ENCODE measurements around the gene RILPL1.

Gene RILPL1

GRCh38 chr12:123530668-123531067 is 2.9 kb downstream of the RILPL1 start:
- peak; percentile 33 for FAIRE-seq
- DNase-seq (ENCODE audit: insufficient read length, low spot score), result no peak
- TF ChIP-seq PAX5 (IDR thresholded peaks at IDR 0.05; ENCODE audit: insufficient read depth, low read length, severe bottlenecking) (no peak), POLR2AphosphoS5 (IDR thresholded peaks at IDR 0.05; ENCODE audit: low read depth, low read length) (no peak), POLR2A (IDR thresholded peaks at IDR 0.05; ENCODE audit: low read depth, low read length) (no peak), TAF1 (IDR thresholded peaks at IDR 0.05; ENCODE audit: low read depth, low read length) (no peak)

- no peak for FAIRE-seq
Observed at GRCh38 chr12:123529686-123530085, 3.8 kb downstream of the RILPL1 start.

GRCh38 chr12:123528858-123529257 is 4.7 kb downstream of the RILPL1 start:
- TF ChIP-seq TAF1 (IDR thresholded peaks at IDR 0.05; ENCODE audit: low read depth, low read length) (no peak), SPI1 (IDR thresholded peaks at IDR 0.05; ENCODE audit: low read depth, low read length) (no peak), POLR2AphosphoS5 (IDR thresholded peaks at IDR 0.05; ENCODE audit: low read depth, low read length) (no peak), PAX5 (IDR thresholded peaks at IDR 0.05; ENCODE audit: insufficient read depth, low read length, severe bottlenecking) (no peak), POU2F2 (IDR thresholded peaks at IDR 0.05; ENCODE audit: low read depth, low read length) (no peak), POLR2A (IDR thresholded peaks at IDR 0.05; ENCODE audit: low read depth, low read length) (no peak)
- no peak for DNase-seq (ENCODE audit: insufficient read length, low spot score)
- no peak for FAIRE-seq

More at GRCh38 chr12:123529686-123530085, 3.8 kb downstream of the RILPL1 start:
- no peak for DNase-seq (ENCODE audit: insufficient read length, low spot score)
- TF ChIP-seq POLR2AphosphoS5 (IDR thresholded peaks at IDR 0.05; ENCODE audit: low read depth, low read length) (no peak), SPI1 (IDR thresholded peaks at IDR 0.05; ENCODE audit: low read depth, low read length) (no peak), POU2F2 (IDR thresholded peaks at IDR 0.05; ENCODE audit: low read depth, low read length) (no peak), POLR2A (IDR thresholded peaks at IDR 0.05; ENCODE audit: low read depth, low read length) (no peak), TAF1 (IDR thresholded peaks at IDR 0.05; ENCODE audit: low read depth, low read length) (no peak), PAX5 (IDR thresholded peaks at IDR 0.05; ENCODE audit: insufficient read depth, low read length, severe bottlenecking) (no peak)

- no peak for FAIRE-seq
- no peak for DNase-seq (ENCODE audit: insufficient read length, low spot score)
Observed at GRCh38 chr12:123526542-123527080, 6.9 kb downstream of the RILPL1 start.

GRCh38 chr12:123524378-123524777 is 9.1 kb downstream of the RILPL1 start:
- DNase-seq (ENCODE audit: insufficient read length, low spot score) (no peak), FAIRE-seq (no peak)
- TF ChIP-seq POLR2AphosphoS5 (IDR thresholded peaks at IDR 0.05; ENCODE audit: low read depth, low read length) (no peak), SPI1 (IDR thresholded peaks at IDR 0.05; ENCODE audit: low read depth, low read length) (no peak), TAF1 (IDR thresholded peaks at IDR 0.05; ENCODE audit: low read depth, low read length) (no peak)

More at GRCh38 chr12:123526542-123527080, 6.9 kb downstream of the RILPL1 start:
- TF ChIP-seq PAX5 (IDR thresholded peaks at IDR 0.05; ENCODE audit: insufficient read depth, low read length, severe bottlenecking), result no peak
- TF ChIP-seq TAF1 (IDR thresholded peaks at IDR 0.05; ENCODE audit: low read depth, low read length), result no peak
- no peak for TF ChIP-seq POLR2AphosphoS5 (IDR thresholded peaks at IDR 0.05; ENCODE audit: low read depth, low read length)
- no peak for TF ChIP-seq POU2F2 (IDR thresholded peaks at IDR 0.05; ENCODE audit: low read depth, low read length)
- no peak for TF ChIP-seq POLR2A (IDR thresholded peaks at IDR 0.05; ENCODE audit: low read depth, low read length)
- TF ChIP-seq SPI1 (IDR thresholded peaks at IDR 0.05; ENCODE audit: low read depth, low read length), result no peak

GRCh38 chr12:123523518-123523917 is 10.0 kb downstream of the RILPL1 start:
- DNase-seq (ENCODE audit: insufficient read length, low spot score), result no peak
- no peak for FAIRE-seq
- TF ChIP-seq PAX5 (IDR thresholded peaks at IDR 0.05; ENCODE audit: insufficient read depth, low read length, severe bottlenecking) (no peak), POLR2A (IDR thresholded peaks at IDR 0.05; ENCODE audit: low read depth, low read length) (no peak), TAF1 (IDR thresholded peaks at IDR 0.05; ENCODE audit: low read depth, low read length) (no peak), POU2F2 (IDR thresholded peaks at IDR 0.05; ENCODE audit: low read depth, low read length) (no peak), POLR2AphosphoS5 (IDR thresholded peaks at IDR 0.05; ENCODE audit: low read depth, low read length) (no peak), SPI1 (IDR thresholded peaks at IDR 0.05; ENCODE audit: low read depth, low read length) (no peak)

- DNase-seq (ENCODE audit: insufficient read length, low spot score) (no peak), FAIRE-seq (no peak)
- TF ChIP-seq POLR2A (IDR thresholded peaks at IDR 0.05; ENCODE audit: low read depth, low read length) (no peak), TAF1 (IDR thresholded peaks at IDR 0.05; ENCODE audit: low read depth, low read length) (no peak), POLR2AphosphoS5 (IDR thresholded peaks at IDR 0.05; ENCODE audit: low read depth, low read length) (no peak), PAX5 (IDR thresholded peaks at IDR 0.05; ENCODE audit: insufficient read depth, low read length, severe bottlenecking) (no peak), SPI1 (IDR thresholded peaks at IDR 0.05; ENCODE audit: low read depth, low read length) (no peak), POU2F2 (IDR thresholded peaks at IDR 0.05; ENCODE audit: low read depth, low read length) (no peak)
Observed at GRCh38 chr12:123522164-123522563, 11.4 kb downstream of the RILPL1 start.

- no peak for DNase-seq (ENCODE audit: insufficient read length, low spot score)
- peak; percentile 20 for FAIRE-seq
- no peak for TF ChIP-seq PAX5 (IDR thresholded peaks at IDR 0.05; ENCODE audit: insufficient read depth, low read length, severe bottlenecking)
- TF ChIP-seq POU2F2 (IDR thresholded peaks at IDR 0.05; ENCODE audit: low read depth, low read length), result no peak
- no peak for TF ChIP-seq POLR2AphosphoS5 (IDR thresholded peaks at IDR 0.05; ENCODE audit: low read depth, low read length)
- no peak for TF ChIP-seq POLR2A (IDR thresholded peaks at IDR 0.05; ENCODE audit: low read depth, low read length)
Observed at GRCh38 chr12:123520567-123521474, 12.7 kb downstream of the RILPL1 start.

- TF ChIP-seq POLR2AphosphoS5 (IDR thresholded peaks at IDR 0.05; ENCODE audit: low read depth, low read length), result no peak
- TF ChIP-seq SPI1 (IDR thresholded peaks at IDR 0.05; ENCODE audit: low read depth, low read length), result no peak
- no peak for TF ChIP-seq POU2F2 (IDR thresholded peaks at IDR 0.05; ENCODE audit: low read depth, low read length)
- no peak for TF ChIP-seq POLR2A (IDR thresholded peaks at IDR 0.05; ENCODE audit: low read depth, low read length)
- no peak for TF ChIP-seq PAX5 (IDR thresholded peaks at IDR 0.05; ENCODE audit: insufficient read depth, low read length, severe bottlenecking)
- TF ChIP-seq TAF1 (IDR thresholded peaks at IDR 0.05; ENCODE audit: low read depth, low read length), result no peak
- FAIRE-seq (no peak), DNase-seq (ENCODE audit: insufficient read length, low spot score) (no peak)
Observed at GRCh38 chr12:123519141-123520001, 14.1 kb downstream of the RILPL1 start.
